GM12875 (cell line): Measurements from ENCODE around the gene TEX48.
A peak's percentile ranks its signal among the peaks of the same experiment; 100 is the strongest.

Experiments used
- H3K4me3 ChIP-seq: one replicate; pipeline ENCODE4 v1.5.1; 2011; ENCODE audit warnings: low read depth, low read length, control low read depth
- CTCF ChIP-seq: IDR thresholded peaks from 2 replicates; pipeline ENCODE4 v1.5.1; 2011; ENCODE audit warnings: low read depth, mild to moderate bottlenecking, control low read depth, inconsistent platforms, low read length, moderate library complexity, borderline replicate concordance; ENCODE audit not compliant: insufficient read depth

Gene TEX48

GRCh38 chr9:114668146-114668545 lies 13.8 kb downstream of the TEX48 start:
- no peak overlapping the region for H3K4me3 ChIP-seq
- TF ChIP-seq CTCF = no peak

- no peak for TF ChIP-seq CTCF
- no peak overlapping the region for H3K4me3 ChIP-seq
Observed at GRCh38 chr9:114666851-114667250, 15.1 kb downstream of the TEX48 start.

- TF ChIP-seq CTCF = no peak
- no peak overlapping the region for H3K4me3 ChIP-seq
Observed at GRCh38 chr9:114666401-114666800, 15.6 kb downstream of the TEX48 start.

- TF ChIP-seq CTCF = no peak
- H3K4me3 ChIP-seq = no peak overlapping the region
Observed at GRCh38 chr9:114664181-114664580, 17.8 kb downstream of the TEX48 start.

- H3K4me3 ChIP-seq = no peak overlapping the region
- peak; percentile 78 for TF ChIP-seq CTCF
Observed at GRCh38 chr9:114662081-114662989, 19.7 kb downstream of the TEX48 start.

- TF ChIP-seq CTCF = no peak
- H3K4me3 ChIP-seq = no peak within 1 kb of the TSS
Observed at GRCh38 chr9:114657705-114658104, 24.3 kb downstream of the TEX48 start, which contains the start of gene TEX53. Gene TEX53, minus strand, starts transcription at chr9:114657805. Its CDS starts 31 bp downstream, at chr9:114657774.

- no peak overlapping the region for H3K4me3 ChIP-seq
- no peak for TF ChIP-seq CTCF
Observed at GRCh38 chr9:114656301-114656700, 25.7 kb downstream of the TEX48 start.
